HG03066 (cell line): Measurements from ENCODE around the gene KCNK17.

ENCODE experiments used
- ATAC-seq: cut with Tn5 transposase; IDR thresholded peaks from one replicate; pipeline ENCODE4 v1.9.1; 2021; ENCODE audit warnings: low read depth; ENCODE audit not compliant: unreplicated experiment

KCNK17 gene

GRCh38 chr6:39274903-39275302 is 39.3 kb downstream of the KCNK17 start:
- no peak for ATAC-seq

- no peak for ATAC-seq
These were observed 39.7 kb downstream of the KCNK17 start for GRCh38 chr6:39274471-39274870.

- no peak for ATAC-seq
These were observed 40.8 kb downstream of the KCNK17 start for GRCh38 chr6:39273406-39273821.

- no peak for ATAC-seq
These were observed 44.3 kb downstream of the KCNK17 start for GRCh38 chr6:39269961-39270360.

GRCh38 chr6:39268721-39269120 is 45.5 kb downstream of the KCNK17 start:
- ATAC-seq: no peak

- no peak for ATAC-seq
These were observed 46.0 kb downstream of the KCNK17 start for GRCh38 chr6:39268171-39268570.

GRCh38 chr6:39266782-39267355 is 47.4 kb downstream of the KCNK17 start:
- no peak for ATAC-seq

- no peak for ATAC-seq
These were observed 47.8 kb downstream of the KCNK17 start for GRCh38 chr6:39266375-39266774.

- no peak for ATAC-seq
These were observed 50.7 kb downstream of the KCNK17 start for GRCh38 chr6:39263303-39264037.

GRCh38 chr6:39261751-39262150 is 52.5 kb downstream of the KCNK17 start:
- ATAC-seq: no peak

- no peak for ATAC-seq
These were observed 53.3 kb downstream of the KCNK17 start for GRCh38 chr6:39260953-39261352.

GRCh38 chr6:39260456-39260855 is 53.8 kb downstream of the KCNK17 start:
- no peak for ATAC-seq

GRCh38 chr6:39256294-39256940 is 57.8 kb downstream of the KCNK17 start:
- no peak for ATAC-seq

GRCh38 chr6:39254999-39255535 is 59.2 kb downstream of the KCNK17 start:
- no peak for ATAC-seq

GRCh38 chr6:39251406-39251805 is 62.8 kb downstream of the KCNK17 start:
- ATAC-seq: no peak

- ATAC-seq: no peak
These were observed 63.7 kb downstream of the KCNK17 start for GRCh38 chr6:39250507-39250906.

GRCh38 chr6:39249278-39249677 is 64.9 kb downstream of the KCNK17 start:
- ATAC-seq: no peak
